Keratinocyte (primary cell): Measurements from ENCODE around the gene NPAS3.

Experiments used
- CTCF ChIP-seq, 3 experiments: IDR thresholded peaks in 1 of 3; conservative IDR thresholded peaks in 1 of 3; optimal IDR thresholded peaks in 1 of 3; 2 replicates in 2 of 3; 3 replicates in 1 of 3; pipeline versions ENCODE3 to v1.5.1; 2011; ENCODE audit warnings: low read length in 3 of 3, mild to moderate bottlenecking in 3 of 3, moderate library complexity in 2 of 3, control low read depth in 1 of 3, inconsistent platforms in 1 of 3; ENCODE audit not compliant: insufficient read depth in 2 of 3; ENCODE audit errors: extremely low read depth in 1 of 3
- EZH2 ChIP-seq: IDR thresholded peaks from one replicate; pipeline ENCODE4 v1.6.1; 2012; ENCODE audit warnings: inconsistent platforms, mild to moderate bottlenecking, low read length, moderate library complexity

- TF ChIP-seq CTCF (optimal IDR thresholded peaks at IDR 0.05 in 1 of 3, IDR thresholded peaks at IDR 0.05 in 1 of 3, conservative IDR thresholded peaks at IDR 0.05 in 1 of 3; ENCODE audit: extremely low read depth in 1 of 3, insufficient read depth in 2 of 3, low read length in 3 of 3), result no peak
- TF ChIP-seq EZH2, result no peak
Measured at GRCh38 chr14:33493266-33493665, 554.6 kb downstream of the NPAS3 start.
